SU-DHL-6 (cell line): Measurements from ENCODE around the gene LACRT.

Experiments used
- H2AFZ ChIP-seq: fragments of 200-600 bp; sonication (generic); 2 replicates; pipeline ENCODE4 v1.6.1; 2014; ENCODE audit warnings: low read depth, mild to moderate bottlenecking, moderate library complexity, mixed read lengths, antibody characterized with exemption, low read length; ENCODE audit not compliant: severe bottlenecking
- H3F3A ChIP-seq: fragments of 200-600 bp; shearing (Covaris generic); 2 replicates; pipeline ENCODE4 v1.6.0; 2016; ENCODE audit warnings: antibody characterized with exemption, mild to moderate bottlenecking; ENCODE audit not compliant: insufficient read depth
- H3K27ac ChIP-seq: fragments of 200-600 bp; sonication (generic); 2 replicates; pipeline ENCODE4 v1.5.1; 2016; ENCODE audit warnings: low read depth, mild to moderate bottlenecking, low read length, moderate library complexity, mixed read lengths
- H3K27me3 ChIP-seq: fragments of 200-600 bp; sonication (generic), shearing (Covaris generic); 2 replicates; pipeline ENCODE4 v1.6.0; 2014; ENCODE audit warnings: mild to moderate bottlenecking, low read length
- H3K36me3 ChIP-seq: fragments of 200-600 bp; sonication (generic); 2 replicates; pipeline ENCODE4 v1.6.1; 2014; ENCODE audit warnings: mild to moderate bottlenecking, low read length, mixed read lengths
- H3K4me2 ChIP-seq: fragments of 300-600, 200-600 bp; shearing (Covaris generic), sonication (generic); 2 replicates; pipeline ENCODE4 v1.6.0; 2014; ENCODE audit warnings: low read length, low read depth, mild to moderate bottlenecking; ENCODE audit not compliant: poor library complexity, severe bottlenecking
- H3K4me3 ChIP-seq: fragments of 200-600 bp; sonication (generic); 2 replicates; pipeline ENCODE4 v1.5.1; 2014; ENCODE audit warnings: antibody characterized with exemption, low read length, mild to moderate bottlenecking, mixed read lengths; ENCODE audit not compliant: insufficient read depth, poor library complexity, severe bottlenecking
- H3K79me2 ChIP-seq: fragments of 200-600 bp; sonication (generic); 2 replicates; pipeline ENCODE4 v1.6.1; 2014; ENCODE audit warnings: mild to moderate bottlenecking, low read length, moderate library complexity; ENCODE audit not compliant: insufficient read depth
- H3K9ac ChIP-seq: fragments of 200-600 bp; sonication (generic); 2 replicates; pipeline ENCODE4 v1.7.0; 2014; ENCODE audit warnings: mild to moderate bottlenecking, low read length
- H3K9me2 ChIP-seq: fragments of 200-600 bp; sonication (generic); replicated peaks from 2 replicates; pipeline ENCODE4 v1.6.1; 2014; ENCODE audit warnings: low read length; ENCODE audit not compliant: insufficient read depth
- H3K9me3 ChIP-seq: fragments of 200-600 bp; sonication (generic); 2 replicates; pipeline ENCODE4 v1.6.1; 2014; ENCODE audit warnings: low read length, mixed read lengths; ENCODE audit not compliant: insufficient read depth
- H4K20me1 ChIP-seq: fragments of 200-600 bp; sonication (generic); 2 replicates; pipeline ENCODE4 v1.6.1; 2014; ENCODE audit warnings: low read depth, mild to moderate bottlenecking, antibody characterized with exemption, low read length, moderate library complexity, mixed read lengths
- EZH2phosphoT487 ChIP-seq: fragments of 200-600 bp; sonication (generic), shearing (Covaris generic); conservative IDR thresholded peaks from 2 replicates; pipeline ENCODE4 v1.6.1; 2018; ENCODE audit warnings: mild to moderate bottlenecking, antibody characterized with exemption, low read length, moderate library complexity, mixed read lengths
- TF ChIP-seq, protein P1 (sequence below): fragments of 200-600 bp; sonication (generic); IDR thresholded peaks from one replicate; pipeline ENCODE4 v1.5.1; 2017; ENCODE audit warnings: antibody characterized with exemption, mild to moderate bottlenecking, low read length, moderate library complexity; ENCODE audit not compliant: insufficient read depth, poor library complexity, severe bottlenecking

The LACRT gene

DNA sequence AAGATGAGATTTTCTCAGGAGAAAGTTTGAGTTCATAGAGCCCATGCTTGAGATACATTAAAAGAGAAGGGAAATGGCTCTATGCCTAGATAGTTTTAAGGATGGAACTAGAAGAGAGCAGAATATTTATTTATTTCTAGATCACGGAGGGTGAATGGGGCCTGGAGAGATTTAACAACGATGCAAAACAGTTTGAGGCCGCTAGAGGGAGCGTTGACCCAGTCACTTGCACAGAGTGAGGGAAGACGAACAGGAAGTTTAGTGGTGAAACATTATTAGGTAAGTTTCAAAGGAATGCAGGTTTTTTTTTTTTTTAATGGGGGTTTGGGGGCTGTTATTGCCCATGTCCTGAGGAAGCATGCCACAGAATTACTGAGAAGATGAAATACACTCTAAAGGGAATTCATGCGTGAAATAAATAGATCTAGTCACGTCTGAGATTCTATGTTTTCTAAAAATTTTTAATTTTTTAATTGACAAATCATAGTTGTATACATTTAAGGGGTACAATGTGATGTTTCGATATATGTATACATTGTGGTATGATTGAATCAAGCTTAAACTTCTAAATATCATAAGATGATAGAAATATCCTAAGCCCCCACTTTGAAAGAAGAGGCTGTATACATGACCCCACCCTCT is 31.4 kb downstream of the LACRT start:
- no peaks in the 10 kb centered on the region for H3K9me3 ChIP-seq
- no peak overlapping the region for H3K27ac ChIP-seq
- H2AFZ ChIP-seq: peak overlapping the region; percentile 39
- no peaks in the 10 kb centered on the region for H3K36me3 ChIP-seq
- no peaks in the 10 kb centered on the region for H3K79me2 ChIP-seq
- H3K9ac ChIP-seq: no peak overlapping the region
- H3K4me3 ChIP-seq: no peak overlapping the region
- H3F3A ChIP-seq: no peaks in the 10 kb centered on the region
- no peak for TF ChIP-seq EZH2phosphoT487
- TF ChIP-seq, protein P1, sequence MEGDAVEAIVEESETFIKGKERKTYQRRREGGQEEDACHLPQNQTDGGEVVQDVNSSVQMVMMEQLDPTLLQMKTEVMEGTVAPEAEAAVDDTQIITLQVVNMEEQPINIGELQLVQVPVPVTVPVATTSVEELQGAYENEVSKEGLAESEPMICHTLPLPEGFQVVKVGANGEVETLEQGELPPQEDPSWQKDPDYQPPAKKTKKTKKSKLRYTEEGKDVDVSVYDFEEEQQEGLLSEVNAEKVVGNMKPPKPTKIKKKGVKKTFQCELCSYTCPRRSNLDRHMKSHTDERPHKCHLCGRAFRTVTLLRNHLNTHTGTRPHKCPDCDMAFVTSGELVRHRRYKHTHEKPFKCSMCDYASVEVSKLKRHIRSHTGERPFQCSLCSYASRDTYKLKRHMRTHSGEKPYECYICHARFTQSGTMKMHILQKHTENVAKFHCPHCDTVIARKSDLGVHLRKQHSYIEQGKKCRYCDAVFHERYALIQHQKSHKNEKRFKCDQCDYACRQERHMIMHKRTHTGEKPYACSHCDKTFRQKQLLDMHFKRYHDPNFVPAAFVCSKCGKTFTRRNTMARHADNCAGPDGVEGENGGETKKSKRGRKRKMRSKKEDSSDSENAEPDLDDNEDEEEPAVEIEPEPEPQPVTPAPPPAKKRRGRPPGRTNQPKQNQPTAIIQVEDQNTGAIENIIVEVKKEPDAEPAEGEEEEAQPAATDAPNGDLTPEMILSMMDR: peak; percentile 79
- no peaks in the 10 kb centered on the region for H4K20me1 ChIP-seq
- no peaks in the 10 kb centered on the region for H3K9me2 ChIP-seq
- peak overlapping the region; percentile 11 for H3K4me2 ChIP-seq
- H3K27me3 ChIP-seq: no peaks in the 10 kb centered on the region

DNA sequence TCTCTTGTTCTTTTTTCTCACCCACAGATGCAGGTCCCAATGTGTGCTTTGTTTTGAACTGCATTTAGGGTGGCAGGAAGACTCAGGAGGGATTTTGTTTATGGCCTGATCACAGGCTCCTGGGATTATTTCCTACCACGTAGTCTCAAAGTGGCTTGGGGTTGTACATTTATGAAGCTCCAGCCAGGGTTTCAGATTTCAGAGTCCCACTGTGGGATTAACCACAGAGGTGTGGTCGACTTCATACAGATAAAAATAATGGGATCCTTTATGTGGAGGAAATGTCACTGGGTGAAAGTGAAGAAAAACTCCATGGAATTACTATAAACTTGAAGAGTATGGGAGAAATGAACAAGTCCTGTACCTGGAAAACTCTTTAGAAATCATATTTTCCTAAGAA is 32.0 kb downstream of the LACRT start:
- no peak for TF ChIP-seq EZH2phosphoT487
- TF ChIP-seq, protein P1: no peak
- Histone ChIP-seq H4K20me1 (no peaks in the 10 kb centered on the region), H3K4me3 (no peak overlapping the region)

DNA sequence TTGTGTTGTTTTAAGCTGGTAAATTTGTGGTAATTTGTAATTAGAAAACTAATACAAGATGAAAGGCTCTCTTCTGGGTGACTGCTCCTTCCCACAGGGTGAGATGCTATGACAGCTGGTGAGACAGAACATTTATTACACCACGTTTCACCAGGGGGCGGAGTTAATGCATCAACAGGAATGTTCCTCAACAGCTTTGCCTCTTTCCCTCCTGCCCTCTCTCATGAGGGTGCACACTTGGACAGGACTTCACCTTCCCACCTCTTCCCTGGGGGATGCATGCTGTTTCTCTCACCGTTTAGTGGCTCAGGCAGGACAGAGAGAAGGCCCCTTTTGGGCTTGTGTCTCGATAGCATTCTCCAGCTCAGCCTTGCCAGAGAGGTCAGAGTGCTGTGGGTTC is 32.9 kb downstream of the LACRT start:
- TF ChIP-seq, protein P1: no peak
- no peak for TF ChIP-seq EZH2phosphoT487
- Histone ChIP-seq H3K9me3 (no peaks in the 10 kb centered on the region), H3K9me2 (no peaks in the 10 kb centered on the region), H3K4me3 (no peak overlapping the region), H2AFZ (no peak overlapping the region), H4K20me1 (no peaks in the 10 kb centered on the region), H3F3A (no peaks in the 10 kb centered on the region), H3K27me3 (no peaks in the 10 kb centered on the region), H3K27ac (no peak overlapping the region), H3K9ac (no peak overlapping the region), H3K4me2 (no peak overlapping the region), H3K36me3 (no peaks in the 10 kb centered on the region), H3K79me2 (no peaks in the 10 kb centered on the region)

More for the DNA sequence above, 32.0 kb downstream of the LACRT start:
- Histone ChIP-seq H3K4me2 (no peak overlapping the region), H3K27ac (no peak overlapping the region), H3K9ac (no peak overlapping the region), H3K79me2 (no peaks in the 10 kb centered on the region), H3F3A (no peaks in the 10 kb centered on the region), H3K9me2 (no peaks in the 10 kb centered on the region), H3K27me3 (no peaks in the 10 kb centered on the region), H3K9me3 (no peaks in the 10 kb centered on the region), H3K36me3 (no peaks in the 10 kb centered on the region), H2AFZ (peak overlapping the region; percentile 39)
